OCI-M2 (cell line): ENCODE results near the gene CHMP4B.

Experiments used
- DNase-seq: peaks from one replicate; lab custom pipeline; 2025; ENCODE audit not compliant: unreplicated experiment; lab: John Stamatoyannopoulos, UW

Gene CHMP4B

GRCh38 chr20:33890557-33890956, 79.4 kb downstream of the CHMP4B start:
- DNase-seq = no peak

GRCh38 chr20:33893314-33893713, 82.2 kb downstream of the CHMP4B start:
- DNase-seq = no peak

- DNase-seq = no peak
These were observed 83.7 kb downstream of the CHMP4B start for GRCh38 chr20:33894798-33895197.

GRCh38 chr20:33896509-33896908, 85.4 kb downstream of the CHMP4B start:
- DNase-seq = no peak

GRCh38 chr20:33897313-33897912, 86.3 kb downstream of the CHMP4B start:
- no peak for DNase-seq

GRCh38 chr20:33899106-33899505, 88.0 kb downstream of the CHMP4B start:
- no peak for DNase-seq

GRCh38 chr20:33900521-33901131, 89.5 kb downstream of the CHMP4B start:
- DNase-seq = no peak

- no peak for DNase-seq
These were observed 90.0 kb downstream of the CHMP4B start for GRCh38 chr20:33901132-33901523.

GRCh38 chr20:33902011-33902410, 90.9 kb downstream of the CHMP4B start:
- DNase-seq = no peak
